ENCODE results near the gene SH3D21. TPM values are rescaled to one million over a fixed set of nuclear protein-coding genes. Genes with fewer than 3 reads are reported as not detected.
A peak's percentile ranks its signal among the peaks of the same experiment; 100 is the strongest.

SH3D21 gene
- total RNA-seq, 1 donor from 2014 or later, result 8.5 TPM

DNA sequence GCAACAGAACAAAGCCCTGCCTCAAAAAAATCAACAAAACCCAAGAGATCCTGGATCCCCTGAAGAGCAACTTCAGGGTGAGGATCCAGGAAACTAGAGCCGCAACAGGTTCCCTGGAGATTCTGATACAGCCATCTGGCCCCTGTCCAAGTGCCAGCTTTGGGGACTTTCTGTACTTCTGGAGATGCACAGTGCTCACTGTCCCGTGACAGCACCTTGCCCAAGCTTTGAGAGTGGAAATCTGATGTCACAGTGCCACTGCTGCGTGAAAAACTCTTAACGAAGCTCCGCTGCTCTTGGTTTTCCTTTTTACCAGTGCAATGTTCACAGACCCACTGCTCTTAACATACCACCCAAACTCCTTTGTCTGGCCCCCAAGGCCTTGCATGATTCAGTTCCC is 53.2 kb downstream of the SH3D21 start:
- no peak for ATAC-seq
- TF ChIP-seq CTCF (IDR thresholded peaks at IDR 0.05), result no peak
- Histone ChIP-seq H3K4me3 (no peak overlapping the region), H3K27me3 (ENCODE audit: low read depth) (no peaks in the 10 kb centered on the region), H3K36me3 (peaks cover 75% of the 10 kb centered on the region), H3K27ac (peak overlapping the region; percentile 53), H3K4me1 (peaks cover 9% of the 10 kb centered on the region), H3K9me3 (no peaks in the 10 kb centered on the region)
- DNase-seq, result no peak
- intact Hi-C loops (cut with DNase I), result no loop called here

DNA sequence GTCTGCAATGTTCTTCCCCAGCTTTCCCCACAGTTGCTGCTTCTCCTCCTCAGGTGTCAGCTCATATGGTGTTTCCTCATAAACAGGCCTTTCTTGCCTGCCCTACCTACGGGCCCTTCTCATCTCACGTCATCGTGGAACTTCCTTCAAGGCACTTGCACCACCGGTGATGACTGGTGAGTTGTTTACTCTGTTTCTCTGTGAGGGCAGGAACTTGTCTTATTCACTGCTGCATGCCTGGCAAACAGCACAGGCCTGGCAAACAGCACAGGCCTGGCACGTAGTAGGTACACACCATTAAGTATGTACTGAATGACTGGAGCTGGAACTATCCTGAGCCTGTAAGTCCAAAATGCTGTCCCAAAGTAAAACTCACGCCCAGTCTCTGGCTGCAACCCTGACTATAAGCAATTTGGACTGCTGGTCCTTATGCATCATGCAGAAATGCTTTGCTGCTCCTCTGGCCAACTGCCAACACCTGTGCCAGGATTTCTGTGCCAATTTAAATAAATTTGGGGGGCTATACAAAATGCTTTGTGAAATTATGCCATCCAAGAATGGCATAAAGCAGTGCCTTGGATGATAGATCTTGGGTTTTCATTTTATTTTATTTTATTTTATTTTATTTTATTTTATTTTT is 53.9 kb downstream of the SH3D21 start:
- ATAC-seq (peak; percentile 81 to 82), DNase-seq (no peak)
- TF ChIP-seq CTCF (IDR thresholded peaks at IDR 0.05), result no peak
- Histone ChIP-seq H3K27me3 (ENCODE audit: low read depth) (no peaks in the 10 kb centered on the region), H3K36me3 (peaks cover 69% of the 10 kb centered on the region), H3K27ac (peak overlapping the region; percentile 53), H3K4me1 (peaks cover 13% of the 10 kb centered on the region), H3K4me3 (no peak overlapping the region), H3K9me3 (no peaks in the 10 kb centered on the region)
- intact Hi-C loops (cut with DNase I), result no loop called here

- TF ChIP-seq CTCF (IDR thresholded peaks at IDR 0.05), result no peak
- peaks cover 33% of the 10 kb centered on the region for H3K36me3 ChIP-seq
- no peaks in the 10 kb centered on the region for H3K9me3 ChIP-seq
- intact Hi-C loops (cut with DNase I), result no loop called here
- no peak overlapping the region for H3K4me3 ChIP-seq
- no peak for DNase-seq
- peaks cover 42% of the 10 kb centered on the region for H3K4me1 ChIP-seq
- ATAC-seq, result peak; percentile 46 to 51
- H3K27ac ChIP-seq, result peak overlapping the region; percentile 66
- no peaks in the 10 kb centered on the region for H3K27me3 ChIP-seq (ENCODE audit: low read depth)
Observed at GRCh38 chr1:36365381-36365780, 59.2 kb downstream of the SH3D21 start.

DNA sequence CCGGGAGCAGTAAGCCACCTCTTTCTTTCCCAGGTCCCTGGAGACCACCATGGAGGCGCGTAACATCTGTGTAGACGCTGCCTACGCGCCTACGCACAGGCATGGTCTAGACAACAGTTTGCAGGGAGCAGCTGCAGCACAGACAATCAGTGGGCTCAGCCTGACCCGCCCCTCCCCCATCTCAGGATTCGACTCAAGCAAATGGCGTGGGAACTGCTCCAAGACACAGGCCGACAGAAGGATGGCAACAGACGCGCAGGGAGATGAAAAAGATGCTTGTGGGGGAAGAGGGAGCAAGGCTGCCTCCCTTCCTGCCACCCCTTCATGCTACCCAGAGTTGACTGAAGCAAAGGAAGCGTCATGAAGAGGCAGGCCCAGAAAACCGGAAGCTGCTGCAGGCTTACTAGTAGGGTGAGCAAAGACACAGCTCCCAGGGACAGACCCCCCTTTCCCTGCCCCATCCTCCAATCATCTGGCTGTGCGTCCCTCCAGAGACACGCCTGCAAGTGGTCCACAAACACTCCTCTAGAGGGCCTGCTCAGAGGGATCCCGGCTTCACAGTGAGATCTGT is 60.0 kb downstream of the SH3D21 start:
- Histone ChIP-seq H3K4me3 (no peak overlapping the region), H3K36me3 (peaks cover 27% of the 10 kb centered on the region), H3K27ac (peak overlapping the region; percentile 66), H3K9me3 (no peaks in the 10 kb centered on the region), H3K4me1 (peaks cover 48% of the 10 kb centered on the region), H3K27me3 (ENCODE audit: low read depth) (no peaks in the 10 kb centered on the region)
- no peak for TF ChIP-seq CTCF (IDR thresholded peaks at IDR 0.05)
- intact Hi-C loops (cut with DNase I), result no loop called here
- ATAC-seq (peak; percentile 56 to 70), DNase-seq (peak; percentile 75)

DNA sequence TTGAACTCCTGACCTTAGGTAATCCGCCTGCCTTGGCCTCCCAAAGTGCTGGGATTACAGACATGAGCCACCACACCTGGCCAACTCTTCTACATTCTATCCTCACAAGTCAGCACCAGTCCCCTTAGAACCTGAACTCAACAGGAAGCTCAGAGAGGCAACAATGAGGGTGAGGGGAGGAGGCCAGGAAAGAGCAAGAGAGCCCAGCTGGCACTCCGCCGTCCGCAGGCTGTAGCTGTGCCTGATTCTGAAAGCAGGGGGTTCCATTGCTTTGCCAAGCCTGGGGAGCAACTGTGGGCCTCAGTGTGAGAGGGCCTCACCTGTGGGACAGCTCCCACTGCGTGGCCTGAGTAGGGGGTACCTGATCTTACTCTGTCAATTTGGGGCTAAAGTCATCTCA is 60.9 kb downstream of the SH3D21 start:
- Histone ChIP-seq H3K36me3 (peaks cover 19% of the 10 kb centered on the region), H3K4me1 (peaks cover 56% of the 10 kb centered on the region), H3K27me3 (ENCODE audit: low read depth) (no peaks in the 10 kb centered on the region), H3K27ac (peak overlapping the region; percentile 66), H3K4me3 (no peak overlapping the region), H3K9me3 (no peaks in the 10 kb centered on the region)
- TF ChIP-seq CTCF (IDR thresholded peaks at IDR 0.05), result no peak
- ATAC-seq (no peak), DNase-seq (no peak)
- intact Hi-C loops (cut with DNase I), result no loop called here
